Measurements from ENCODE around the gene SAP130. TPM values are rescaled to one million over a fixed set of nuclear protein-coding genes. Genes with fewer than 3 reads are reported as not detected.

The SAP130 gene
- total RNA-seq, 1 donor from 2014 or later = 14.2 TPM

- intact Hi-C loops (cut with DNase I) = no loop called here
- no peak for TF ChIP-seq POLR2AphosphoS5 (IDR thresholded peaks at IDR 0.05; ENCODE audit: insufficient read depth in 1 of 2, low read depth in 1 of 2)
- no peak for TF ChIP-seq POLR2A (IDR thresholded peaks at IDR 0.05)
- no peak for TF ChIP-seq CTCF (IDR thresholded peaks at IDR 0.05)
- Histone ChIP-seq H3K36me3 (no peaks in the 10 kb centered on the region), H3K27ac (no peak overlapping the region), H3K27me3 (no peaks in the 10 kb centered on the region), H3K9me3 (no peaks in the 10 kb centered on the region), H3K4me1 (no peaks in the 10 kb centered on the region), H3K4me3 (no peak overlapping the region)
- DNase-seq (ENCODE audit: extremely low spot score in 2 of 2) = no peak
These were observed 134.4 kb downstream of the SAP130 start for GRCh38 chr2:127893494-127893893.

- H3K4me3 ChIP-seq = no peak overlapping the region
- no peaks in the 10 kb centered on the region for H3K36me3 ChIP-seq
- peaks cover under 1% of the 10 kb centered on the region for H3K4me1 ChIP-seq
- no peak overlapping the region for H3K27ac ChIP-seq
- no peak for DNase-seq (ENCODE audit: extremely low spot score in 2 of 2)
- H3K9me3 ChIP-seq = no peaks in the 10 kb centered on the region
- no peak for TF ChIP-seq POLR2A (IDR thresholded peaks at IDR 0.05)
- no peak for TF ChIP-seq POLR2AphosphoS5 (IDR thresholded peaks at IDR 0.05; ENCODE audit: insufficient read depth in 1 of 2, low read depth in 1 of 2)
- no peak for TF ChIP-seq CTCF (IDR thresholded peaks at IDR 0.05)
- intact Hi-C loops (cut with DNase I) = no loop called here
- H3K27me3 ChIP-seq = no peaks in the 10 kb centered on the region
These were observed 134.8 kb downstream of the SAP130 start for GRCh38 chr2:127893033-127893432.

GRCh38 chr2:127891811-127892210, 136.0 kb downstream of the SAP130 start:
- Histone ChIP-seq H3K4me1 (peaks cover 12% of the 10 kb centered on the region), H3K36me3 (no peaks in the 10 kb centered on the region), H3K27ac (no peak overlapping the region), H3K4me3 (no peak overlapping the region), H3K27me3 (no peaks in the 10 kb centered on the region), H3K9me3 (no peaks in the 10 kb centered on the region)
- no peak for TF ChIP-seq POLR2AphosphoS5 (IDR thresholded peaks at IDR 0.05; ENCODE audit: insufficient read depth in 1 of 2, low read depth in 1 of 2)
- TF ChIP-seq POLR2A (IDR thresholded peaks at IDR 0.05) = no peak
- no peak for TF ChIP-seq CTCF (IDR thresholded peaks at IDR 0.05)
- intact Hi-C loops (cut with DNase I) = no loop called here
- DNase-seq (ENCODE audit: extremely low spot score in 2 of 2) = no peak

Small RNA genes lying within 50 kb of the gene (small RNA-seq; reads per million reads assigned to genes)
- gene AC012306.1 (not detected), gene AC108059.3 (not detected), gene RF00019 (not detected)

Other genes with a start within 250 kb of the SAP130 start
- 37.1 TPM for gene WDR33, start 216.9 kb downstream of the SAP130 start, total RNA-seq
- 11.8 TPM for gene POLR2D, start 169.9 kb downstream of the SAP130 start, total RNA-seq
- gene AMMECR1L, start 142.1 kb downstream of the SAP130 start, total RNA-seq = 15.2 TPM
- gene UGGT1, start 63.1 kb upstream of the SAP130 start, total RNA-seq = 40.5 TPM